DOHH2 (cell line): ENCODE measurements around the gene TES.

ENCODE experiments used
- H3F3A ChIP-seq: fragments of 200-600 bp; sonication (generic), shearing (Covaris generic); 2 replicates; pipeline ENCODE4 v1.6.0; 2016; ENCODE audit warnings: antibody characterized with exemption, mild to moderate bottlenecking; ENCODE audit not compliant: control insufficient read depth, insufficient read depth
- H3K27ac ChIP-seq: fragments of 200-600 bp; sonication (generic); 2 replicates; pipeline ENCODE4 v1.5.1; 2014; ENCODE audit warnings: low read depth, mild to moderate bottlenecking, low read length, moderate library complexity
- H3K27me3 ChIP-seq: fragments of 200-600 bp; sonication (generic); 2 replicates; pipeline ENCODE4 v1.6.1; 2014; ENCODE audit warnings: mild to moderate bottlenecking, low read length, mixed read lengths; ENCODE audit not compliant: control insufficient read depth
- H3K36me3 ChIP-seq: fragments of 200-600 bp; sonication (generic); 2 replicates; pipeline ENCODE4 v1.6.1; 2014; ENCODE audit warnings: mild to moderate bottlenecking, low read length, moderate library complexity, mixed read lengths; ENCODE audit not compliant: control insufficient read depth
- H3K4me1 ChIP-seq: fragments of 200-600 bp; sonication (generic); 2 replicates; pipeline ENCODE4 v1.6.1; 2014; ENCODE audit warnings: mild to moderate bottlenecking, low read length, mixed read lengths; ENCODE audit not compliant: control insufficient read depth
- H3K4me2 ChIP-seq: fragments of 200-600 bp; sonication (generic); 2 replicates; pipeline ENCODE4 v1.6.0; 2014; ENCODE audit warnings: mild to moderate bottlenecking, low read length, moderate library complexity
- H3K4me3 ChIP-seq: fragments of 200-600 bp; sonication (generic); 2 replicates; pipeline ENCODE4 v1.5.1; 2014; ENCODE audit warnings: mild to moderate bottlenecking, low read length, mixed read lengths
- H3K79me2 ChIP-seq: fragments of 200-600 bp; sonication (generic); 2 replicates; pipeline ENCODE4 v1.6.1; 2014; ENCODE audit warnings: mild to moderate bottlenecking, low read length, mixed read lengths; ENCODE audit not compliant: control insufficient read depth
- H3K9me2 ChIP-seq: fragments of 200-600 bp; sonication (generic); replicated peaks from 2 replicates; pipeline ENCODE4 v1.6.1; 2014; ENCODE audit warnings: mild to moderate bottlenecking, low read length, mixed read lengths; ENCODE audit not compliant: control insufficient read depth
- H3K9me3 ChIP-seq: fragments of 200-600 bp; sonication (generic); 2 replicates; pipeline ENCODE4 v1.6.1; 2014; ENCODE audit warnings: antibody characterized with exemption, low read length, mixed read lengths; ENCODE audit not compliant: control insufficient read depth, insufficient read depth
- H4K20me1 ChIP-seq: fragments of 200-600 bp; sonication (generic); 2 replicates; pipeline ENCODE4 v1.6.0; 2014; ENCODE audit warnings: low read depth, mild to moderate bottlenecking, antibody characterized with exemption, low read length, moderate library complexity; ENCODE audit not compliant: control insufficient read depth, insufficient read depth
- EZH2phosphoT487 ChIP-seq: fragments of 200-600 bp; sonication (generic); IDR thresholded peaks from 2 replicates; pipeline ENCODE4 v1.6.1; 2017; ENCODE audit warnings: borderline replicate concordance, mild to moderate bottlenecking, antibody characterized with exemption, low read length, moderate library complexity, mixed read lengths
- TF ChIP-seq, protein P1 (sequence below): fragments of 200-600 bp; sonication (generic); IDR thresholded peaks from one replicate; pipeline ENCODE4 v1.5.1; 2014; ENCODE audit warnings: antibody characterized with exemption, mild to moderate bottlenecking, low read depth, low read length; ENCODE audit not compliant: poor library complexity, severe bottlenecking

TES gene

GRCh38 chr7:116208919-116209318, 1.4 kb upstream of the TES start:
- no peaks in the 10 kb centered on the region for H3K9me2 ChIP-seq
- H3K27ac ChIP-seq, result no peak overlapping the region
- peaks cover 12% of the 10 kb centered on the region; the same call in 1 of the 2 replicates for H4K20me1 ChIP-seq
- peaks cover 29% of the 10 kb centered on the region for H3K79me2 ChIP-seq
- peaks cover 3% of the 10 kb centered on the region; the same call in 1 of the 2 replicates for H3K36me3 ChIP-seq
- no peaks in the 10 kb centered on the region for H3K9me3 ChIP-seq
- peaks cover 10% of the 10 kb centered on the region for H3F3A ChIP-seq
- H3K4me2 ChIP-seq, result no peak overlapping the region
- H3K27me3 ChIP-seq, result no peaks in the 10 kb centered on the region
- H3K4me1 ChIP-seq, result peaks cover 30% of the 10 kb centered on the region
- no peak for TF ChIP-seq EZH2phosphoT487
- TF ChIP-seq, protein P1, sequence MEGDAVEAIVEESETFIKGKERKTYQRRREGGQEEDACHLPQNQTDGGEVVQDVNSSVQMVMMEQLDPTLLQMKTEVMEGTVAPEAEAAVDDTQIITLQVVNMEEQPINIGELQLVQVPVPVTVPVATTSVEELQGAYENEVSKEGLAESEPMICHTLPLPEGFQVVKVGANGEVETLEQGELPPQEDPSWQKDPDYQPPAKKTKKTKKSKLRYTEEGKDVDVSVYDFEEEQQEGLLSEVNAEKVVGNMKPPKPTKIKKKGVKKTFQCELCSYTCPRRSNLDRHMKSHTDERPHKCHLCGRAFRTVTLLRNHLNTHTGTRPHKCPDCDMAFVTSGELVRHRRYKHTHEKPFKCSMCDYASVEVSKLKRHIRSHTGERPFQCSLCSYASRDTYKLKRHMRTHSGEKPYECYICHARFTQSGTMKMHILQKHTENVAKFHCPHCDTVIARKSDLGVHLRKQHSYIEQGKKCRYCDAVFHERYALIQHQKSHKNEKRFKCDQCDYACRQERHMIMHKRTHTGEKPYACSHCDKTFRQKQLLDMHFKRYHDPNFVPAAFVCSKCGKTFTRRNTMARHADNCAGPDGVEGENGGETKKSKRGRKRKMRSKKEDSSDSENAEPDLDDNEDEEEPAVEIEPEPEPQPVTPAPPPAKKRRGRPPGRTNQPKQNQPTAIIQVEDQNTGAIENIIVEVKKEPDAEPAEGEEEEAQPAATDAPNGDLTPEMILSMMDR, result no peak
- no peak overlapping the region for H3K4me3 ChIP-seq

GRCh38 chr7:116209561-116210070, 723 bp upstream of the TES start:
- Histone ChIP-seq H3K4me3 (peak overlapping the region; percentile 90), H4K20me1 (peaks cover 12% of the 10 kb centered on the region; the same call in 1 of the 2 replicates), H3K9me3 (no peaks in the 10 kb centered on the region), H3K9me2 (no peaks in the 10 kb centered on the region), H3K27me3 (no peaks in the 10 kb centered on the region), H3K36me3 (peaks cover 3% of the 10 kb centered on the region; the same call in 1 of the 2 replicates), H3F3A (peaks cover 10% of the 10 kb centered on the region), H3K4me2 (peak overlapping the region; percentile 92), H3K4me1 (peaks cover 30% of the 10 kb centered on the region), H3K79me2 (peaks cover 36% of the 10 kb centered on the region), H3K27ac (no peak overlapping the region)
- TF ChIP-seq EZH2phosphoT487, result no peak
- TF ChIP-seq, protein P1, result no peak

GRCh38 chr7:116211006-116211912, 920 bp downstream of the TES start:
- peak overlapping the region; percentile 80 for H3K27ac ChIP-seq
- peaks cover 53% of the 10 kb centered on the region for H3K79me2 ChIP-seq

More at GRCh38 chr7:116211006-116211912, 920 bp downstream of the TES start:
- H3K9me3 ChIP-seq, result no peaks in the 10 kb centered on the region
- H3K4me3 ChIP-seq, result peak overlapping the region; percentile 90
- no peaks in the 10 kb centered on the region for H3K27me3 ChIP-seq
- peaks cover 12% of the 10 kb centered on the region for H4K20me1 ChIP-seq
- peaks cover 10% of the 10 kb centered on the region for H3F3A ChIP-seq
- peaks cover 30% of the 10 kb centered on the region for H3K4me1 ChIP-seq
- H3K9me2 ChIP-seq, result no peaks in the 10 kb centered on the region
- H3K36me3 ChIP-seq, result peaks cover 6% of the 10 kb centered on the region; the same call in 1 of the 2 replicates
- TF ChIP-seq, protein P1, result no peak
- no peak for TF ChIP-seq EZH2phosphoT487
- H3K4me2 ChIP-seq, result peak overlapping the region; percentile 92
